T-helper 1 cell treated with Interleukin-12 subunit alpha and Interleukin-12 subunit beta and Interleukin-4 antibody, amounts not matched to agents 30 ng/mL and 1 ng/mL, for 36 hours (primary cell): ENCODE results near the gene ELL. TPM values are rescaled to one million over a fixed set of nuclear protein-coding genes. Genes with fewer than 3 reads are reported as not detected.
"Not testable (repeated sequence)": the region's sequence is repeated elsewhere in the genome, so short reads cannot be mapped to it uniquely, and the experiment has no call there.

ENCODE experiments used
- intact Hi-C: fragments of 100-400 bp; cut with micrococcal nuclease; formaldehyde crosslinking; loops from one replicate; pipeline ENCODE4 v1.15.1; 2024
- total RNA-seq: library from RNA; stranded (reverse); gene quantifications from 2 replicates; pipeline ENCODE4 v1.2.3, GENCODE V29; 2022

ELL gene
- total RNA-seq, 1 donor from 2014 or later = 25.7 TPM

DNA sequence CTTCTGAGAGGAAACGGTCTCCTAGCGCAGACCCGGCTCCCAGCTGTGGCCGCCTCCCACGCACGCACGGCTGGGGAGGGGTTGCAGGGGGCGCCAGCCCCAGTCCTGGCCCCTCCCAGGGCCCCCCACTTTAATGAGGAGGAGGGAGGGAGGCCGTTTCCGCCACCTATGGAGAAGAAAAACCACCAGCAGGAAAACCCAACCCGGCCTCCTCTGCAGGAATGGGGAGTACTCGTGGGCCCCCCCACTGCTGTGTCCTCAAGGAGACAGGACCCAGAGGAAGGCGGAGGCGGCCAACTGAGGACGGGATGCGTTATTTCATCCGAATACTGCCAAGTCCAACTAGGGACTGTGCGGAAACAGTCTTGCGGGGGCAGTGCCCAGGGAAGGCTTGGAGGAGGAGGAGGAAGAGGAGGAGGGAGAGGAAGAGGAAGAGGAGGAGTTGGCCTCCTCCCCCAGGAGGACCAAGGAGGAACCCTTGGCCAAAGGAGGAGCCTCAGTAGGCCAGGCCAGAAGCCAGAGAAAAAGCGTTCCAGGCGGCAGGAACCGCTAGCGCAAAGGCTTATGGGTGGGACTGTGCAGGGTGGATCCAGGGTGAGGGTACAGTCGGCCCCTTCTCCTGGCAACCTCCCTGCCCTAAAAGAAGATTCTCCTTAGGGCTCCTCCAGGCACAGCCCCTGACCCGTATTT, 106.5 kb downstream of the ELL start:
- intact Hi-C loops = loop anchor here (5.0 kb wide), 3 partner anchors 318 to 468 kb away; partner anchors contain the start of genes MAST3 and UPF1

DNA sequence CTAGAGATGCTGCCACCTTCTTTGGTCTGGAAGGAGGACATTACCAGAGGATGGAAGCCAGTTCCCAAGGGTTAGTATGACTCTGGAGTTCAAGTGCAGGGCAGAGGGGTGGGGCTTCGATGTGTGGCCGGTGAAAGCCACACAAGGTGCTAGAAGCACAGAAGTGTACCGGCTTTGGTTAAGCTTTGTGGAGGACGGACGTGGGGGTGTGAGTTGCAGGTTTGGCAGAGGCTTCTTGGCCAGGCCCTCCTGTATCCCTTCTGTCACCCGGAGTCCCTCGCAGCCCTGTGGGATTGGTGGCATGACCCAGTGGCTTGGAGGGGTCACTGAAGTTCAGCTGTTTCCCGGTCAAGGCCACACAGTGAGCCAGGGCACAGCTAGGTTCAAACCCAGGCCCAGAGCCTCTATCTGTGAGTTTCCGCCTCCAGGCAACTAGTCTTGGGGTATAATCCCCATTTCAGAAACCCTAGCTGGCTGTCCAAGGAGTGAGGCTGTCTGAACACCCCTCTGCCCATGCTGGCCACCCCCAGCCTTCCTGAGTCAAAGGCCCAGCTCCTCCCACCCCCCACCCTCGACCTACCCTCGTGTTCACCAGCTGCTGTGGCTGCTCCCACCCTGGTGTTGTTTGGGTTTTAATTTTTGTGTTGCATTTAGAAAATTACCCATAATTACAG, 107.2 kb downstream of the ELL start:
- intact Hi-C loops = loop anchor here (5.0 kb wide), 3 partner anchors 317 to 467 kb away; partner anchors contain the start of genes MAST3 and UPF1

GRCh38 chr19:18412610-18413239, 109.1 kb downstream of the ELL start:
- intact Hi-C loops = no loop called here

GRCh38 chr19:18408053-18408476, 113.8 kb downstream of the ELL start:
- intact Hi-C loops = no loop called here

DNA sequence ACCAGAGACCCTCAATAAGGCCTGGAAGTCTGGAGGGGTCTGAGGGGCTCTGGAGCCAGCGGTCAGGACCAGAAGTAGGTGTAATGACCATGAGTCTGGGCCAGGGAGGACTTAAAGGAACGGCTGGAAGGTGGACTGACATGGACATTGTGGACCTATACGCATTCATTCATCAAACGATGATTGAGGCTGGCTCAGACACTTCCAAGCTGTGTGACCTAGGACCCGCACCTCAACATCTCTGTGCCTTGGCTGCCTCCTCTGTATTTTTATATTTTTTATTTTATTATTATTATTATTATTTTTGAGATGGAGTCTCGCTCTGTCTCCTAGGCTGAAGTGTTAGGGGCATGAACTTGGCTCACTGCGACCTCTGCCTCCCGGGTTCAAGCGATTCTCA, 115.1 kb downstream of the ELL start:
- intact Hi-C loops = no loop called here

- intact Hi-C loops = not testable (repeated sequence)
Measured at GRCh38 chr19:18405754-18406153, 116.1 kb downstream of the ELL start.

DNA sequence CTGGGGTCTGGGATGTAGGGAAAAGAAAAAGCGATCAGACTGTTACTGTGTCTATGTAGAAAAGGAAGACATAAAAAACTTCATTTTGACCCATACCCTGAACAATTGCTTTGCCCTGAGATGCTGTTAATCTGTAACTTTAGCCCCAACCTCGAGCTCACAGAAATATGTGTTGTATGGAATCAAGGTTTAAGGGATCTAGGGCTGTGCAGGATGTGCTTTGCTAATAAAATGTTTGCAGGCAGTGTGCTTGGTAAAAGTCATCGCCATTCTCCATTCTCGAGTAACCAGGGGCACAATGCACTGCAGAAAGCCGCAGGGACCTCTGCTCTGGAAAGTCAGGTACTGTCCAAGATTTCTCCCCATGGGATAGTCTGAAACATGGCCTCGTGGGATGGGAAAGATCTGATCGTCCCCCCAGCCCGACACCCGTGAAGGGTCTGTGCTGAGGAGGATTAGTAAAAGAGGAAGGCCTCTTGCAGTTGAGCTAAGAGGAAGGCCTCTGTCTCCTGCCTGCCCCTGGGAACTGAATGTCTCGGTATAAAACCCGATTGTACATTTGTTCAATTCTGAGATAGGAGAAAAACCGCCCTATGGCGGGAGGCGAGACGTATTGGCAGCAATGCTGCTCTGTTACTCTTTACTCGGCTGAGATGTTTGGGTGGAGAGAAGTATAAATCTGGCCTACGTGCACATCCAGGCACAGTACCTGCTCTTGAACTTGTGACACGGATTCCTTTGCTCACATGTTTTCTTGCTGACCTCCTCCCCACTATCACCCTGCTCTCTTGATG, 119.2 kb downstream of the ELL start:
- intact Hi-C loops = not testable (repeated sequence)

DNA sequence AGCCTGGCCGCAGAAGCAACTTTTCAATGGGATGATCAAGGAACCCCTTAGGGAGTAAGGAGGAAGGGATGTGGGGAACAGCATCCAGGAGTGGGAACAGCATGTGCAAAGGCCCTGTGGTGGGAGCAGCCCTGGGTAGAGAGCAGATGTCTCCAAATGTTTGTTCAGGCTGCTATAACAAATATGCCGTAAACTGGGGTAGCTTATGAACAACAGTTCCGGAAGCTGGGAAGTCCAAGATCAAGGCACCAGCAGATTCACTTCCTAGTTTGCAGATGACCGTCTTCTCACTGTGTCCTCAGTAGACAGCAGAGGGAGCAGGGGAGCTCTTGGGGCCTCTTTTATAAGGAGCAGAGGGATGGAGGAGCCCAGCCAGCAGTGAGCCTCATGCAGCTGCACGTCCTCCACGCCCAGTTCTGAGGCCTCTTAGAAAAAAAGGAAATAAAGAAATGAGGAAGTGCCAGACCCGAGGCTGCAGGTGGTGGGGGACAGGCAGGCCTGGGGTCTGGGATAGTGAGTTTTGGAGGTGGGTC, 120.2 kb downstream of the ELL start:
- intact Hi-C loops = no loop called here

DNA sequence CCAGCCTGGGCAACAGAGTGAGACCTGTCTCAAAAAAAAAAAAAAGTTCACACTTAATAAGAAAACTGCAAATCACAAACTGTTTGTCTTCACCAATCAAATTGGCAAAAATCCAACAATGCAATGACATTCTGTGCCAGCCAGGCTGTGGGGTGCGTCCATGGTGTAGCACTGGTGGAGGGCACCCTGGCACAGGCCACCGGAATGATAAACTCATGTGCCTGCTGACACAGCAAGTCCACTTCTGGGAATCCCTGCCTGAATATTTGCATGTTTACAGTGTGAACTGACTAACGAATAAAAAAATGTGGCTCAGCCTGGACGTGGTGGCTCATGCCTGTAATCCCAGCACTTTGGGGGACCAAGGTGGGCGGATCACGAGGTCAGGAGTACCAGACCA, 122.9 kb downstream of the ELL start:
- intact Hi-C loops = no loop called here

DNA sequence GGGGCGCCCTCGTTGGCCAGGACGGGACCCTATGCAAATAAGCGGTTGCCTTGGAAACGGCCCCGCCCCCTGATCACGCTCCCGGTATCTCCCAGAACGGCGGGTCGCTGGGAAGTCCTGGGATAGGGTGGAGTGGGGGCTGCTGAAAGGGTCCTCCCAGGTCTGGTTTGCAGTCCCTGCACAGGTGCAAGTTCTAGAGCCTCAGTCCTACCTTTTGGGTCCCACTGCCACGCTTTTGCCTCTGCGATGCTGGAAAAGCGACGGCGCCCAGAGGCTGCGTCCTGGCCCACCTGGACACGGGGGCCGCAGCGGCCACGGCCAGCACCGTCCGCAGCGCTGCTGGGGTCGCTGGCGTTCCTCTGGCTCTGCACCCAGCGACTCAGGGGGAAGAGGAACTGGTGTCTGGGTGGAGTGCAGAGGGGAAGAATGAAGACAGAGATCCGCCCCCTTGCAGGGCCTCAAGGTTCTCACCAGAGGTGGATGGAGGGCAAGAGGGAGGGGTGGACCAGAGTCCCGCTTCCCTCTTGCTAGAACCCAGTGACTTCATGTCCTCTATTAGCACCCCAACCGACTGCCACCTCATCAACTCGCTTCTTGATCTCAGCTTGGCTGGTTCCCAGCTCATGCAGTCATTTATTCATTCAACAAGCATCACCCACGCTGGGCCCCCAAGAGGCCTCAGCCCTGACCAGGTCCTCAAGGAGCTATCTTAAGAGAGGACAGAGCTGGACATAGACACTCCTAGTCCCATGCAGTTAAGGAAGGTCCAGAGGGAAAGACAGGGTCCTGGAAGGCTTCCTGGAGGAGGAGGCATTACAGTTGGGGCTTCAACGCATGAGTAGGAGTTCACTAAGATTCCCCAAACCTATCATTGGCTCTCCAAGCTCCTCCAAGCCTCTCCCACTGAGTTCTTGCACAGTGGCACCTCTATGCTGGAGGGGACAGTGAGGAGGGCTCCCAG, 124.3 kb downstream of the ELL start, which contains the start of gene LRRC25:
TSS of gene LRRC25 (minus strand) at position 381 of the 961 bp plus-strand sequence. CDS start 659 bp downstream, outside the sequence.
- intact Hi-C loops = no loop called here

DNA sequence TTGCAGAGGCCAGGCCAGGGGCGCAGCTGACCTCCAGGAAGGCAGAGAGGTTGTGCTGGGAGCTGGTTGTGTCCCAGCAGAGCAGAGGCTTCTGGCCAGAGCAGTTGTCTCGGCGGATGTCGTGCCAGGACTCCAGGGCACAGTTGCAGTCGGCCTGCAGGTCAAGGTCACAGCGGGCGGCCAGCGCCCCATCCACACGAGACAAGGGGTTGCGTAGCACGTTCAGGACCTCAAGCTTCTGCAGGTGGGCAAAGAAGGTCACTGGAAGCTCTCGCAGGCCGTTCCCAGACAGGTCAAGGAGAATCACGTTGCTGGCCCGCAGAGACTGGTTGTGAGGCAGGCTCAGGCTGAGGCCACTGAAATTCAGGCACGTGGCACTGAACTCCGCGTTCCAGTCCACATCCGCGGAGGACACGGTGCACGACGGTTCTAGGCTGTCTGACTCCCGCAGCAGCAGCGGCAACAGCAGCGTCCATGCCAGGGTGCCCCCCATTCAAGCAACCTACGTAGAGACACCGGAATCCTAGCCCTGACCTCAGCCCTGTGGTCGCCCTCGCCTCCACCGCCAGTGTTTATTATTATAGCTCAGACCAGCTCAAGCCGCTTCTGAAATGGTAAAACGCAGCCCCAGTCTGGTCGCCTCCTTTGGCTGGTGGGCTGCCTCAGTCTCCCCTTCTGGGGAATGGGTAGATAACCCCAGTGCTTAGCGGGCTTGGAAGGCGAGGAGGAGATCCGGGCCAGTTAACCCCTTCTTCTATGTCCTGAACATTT, 125.2 kb downstream of the ELL start:
- intact Hi-C loops = no loop called here

DNA sequence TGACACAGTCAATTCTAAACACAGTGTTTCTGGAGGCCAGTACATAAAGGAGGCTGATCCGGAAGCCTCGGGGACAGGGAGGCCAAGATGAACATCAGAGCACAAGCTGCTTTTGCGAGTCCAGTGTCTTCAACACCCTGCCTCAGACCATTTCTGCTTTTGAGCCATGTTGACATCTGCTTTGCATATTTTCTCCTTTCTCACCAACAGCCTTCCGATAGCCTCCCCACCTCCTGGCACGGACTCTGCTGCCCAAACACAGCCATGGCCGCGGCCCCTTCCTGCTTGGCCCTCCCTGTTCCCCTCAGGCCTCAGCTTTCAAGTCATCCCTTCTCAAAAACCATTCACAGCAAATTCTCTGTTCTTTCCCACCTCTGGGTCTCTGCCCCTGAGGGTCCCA, 128.0 kb downstream of the ELL start:
- intact Hi-C loops = no loop called here

GRCh38 chr19:18392926-18393325, 128.9 kb downstream of the ELL start:
- intact Hi-C loops = no loop called here

Other genes with a start within 250 kb of the ELL start
- 3.4 and 4.6 TPM in 2 replicates for gene IQCN, start 247.6 kb downstream of the ELL start, total RNA-seq
- gene JUND, start 240.4 kb downstream of the ELL start, total RNA-seq = 295 and 303 TPM in 2 replicates
- 120 and 125 TPM in 2 replicates for gene LSM4, start 199.0 kb downstream of the ELL start, total RNA-seq
- gene PGPEP1, start 181.5 kb downstream of the ELL start, total RNA-seq = 27.6 and 29.2 TPM in 2 replicates
- gene GDF15, start 135.9 kb downstream of the ELL start, total RNA-seq = 0.78 TPM in 1 of 2 replicates, not detected in the other
- not detected in 2 replicates for gene LRRC25, start 124.4 kb downstream of the ELL start, total RNA-seq
- 138 and 139 TPM in 2 replicates for gene SSBP4, start 102.7 kb downstream of the ELL start, total RNA-seq
- gene ISYNA1, start 83.9 kb downstream of the ELL start, total RNA-seq = 8.1 and 9.1 TPM in 2 replicates
- 192 and 199 TPM in 2 replicates for gene FKBP8, start 21.5 kb upstream of the ELL start, total RNA-seq
- gene KXD1, start 35.8 kb upstream of the ELL start, total RNA-seq = 100.0 and 102 TPM in 2 replicates
- 1,453 and 1,494 TPM in 2 replicates for gene UBA52, start 49.8 kb upstream of the ELL start, total RNA-seq
- 101 and 111 TPM in 2 replicates for gene REX1BD, start 66.7 kb upstream of the ELL start, total RNA-seq
- gene CRLF1, start 84.7 kb upstream of the ELL start, total RNA-seq = not detected in 2 replicates
- gene TMEM59L, start 90.8 kb upstream of the ELL start, total RNA-seq = 0.15 TPM in 1 of 2 replicates, not detected in the other
- gene KLHL26, start 115.0 kb upstream of the ELL start, total RNA-seq = 11.5 and 13.5 TPM in 2 replicates
- 8.9 and 9.2 TPM in 2 replicates for gene CRTC1, start 161.6 kb upstream of the ELL start, total RNA-seq